Adipocyte (in vitro differentiated cells): Measurements from ENCODE around the gene AGBL3.

Experiments
- DNase-seq: peaks from one replicate; pipeline ENCODE4 v3.0.0-alpha.2; 2015; ENCODE audit warnings: low read depth
- H3K27me3 ChIP-seq: replicated peaks from 2 replicates; pipeline ENCODE4 v1.7.0; 2013; ENCODE audit warnings: mild to moderate bottlenecking, low read length, moderate library complexity; ENCODE audit not compliant: control insufficient read depth, insufficient read depth
- H3K36me3 ChIP-seq: 2 replicates; pipeline ENCODE4 v1.7.0; 2013; ENCODE audit warnings: low read length, mild to moderate bottlenecking, moderate library complexity; ENCODE audit not compliant: control insufficient read depth, insufficient read depth, severe bottlenecking
- H3K4me1 ChIP-seq: 2 replicates; pipeline ENCODE4 v1.7.0; 2013; ENCODE audit warnings: mild to moderate bottlenecking, low read length, moderate library complexity; ENCODE audit not compliant: control insufficient read depth, insufficient read depth
- H3K4me3 ChIP-seq: 2 replicates; pipeline ENCODE4 v1.7.0; 2013; ENCODE audit warnings: mild to moderate bottlenecking, low read length, moderate library complexity
- H3K9ac ChIP-seq: 2 replicates; pipeline ENCODE4 v1.7.0; 2013; ENCODE audit warnings: mild to moderate bottlenecking, low read length, moderate library complexity
- H3K9me3 ChIP-seq: 2 replicates; pipeline ENCODE4 v1.7.0; 2013; ENCODE audit warnings: mild to moderate bottlenecking, low read length, moderate library complexity; ENCODE audit not compliant: control insufficient read depth

The AGBL3 gene

DNA sequence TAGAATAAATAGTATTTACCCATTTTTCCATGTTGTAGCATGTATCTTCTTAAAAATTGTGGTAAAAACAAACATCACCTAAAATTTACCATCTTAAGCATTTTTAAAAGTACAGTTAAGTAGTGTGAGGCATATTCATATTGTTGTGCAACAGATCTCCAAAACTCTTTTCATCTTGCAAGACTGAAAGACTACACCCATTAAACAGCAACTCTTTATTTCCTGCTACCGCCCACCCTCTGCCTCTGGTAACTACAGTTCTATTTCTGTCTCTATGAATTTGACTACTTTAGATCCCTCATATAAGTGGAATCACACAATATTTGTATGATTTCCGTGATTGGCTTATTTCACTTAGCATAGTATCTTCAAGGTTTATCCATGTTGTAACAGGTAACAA, 40.0 kb upstream of the AGBL3 start:
- Histone ChIP-seq H3K9ac (no peak overlapping the region), H3K4me1 (peaks cover 48% of the 10 kb centered on the region), H3K36me3 (peaks cover 69% of the 10 kb centered on the region), H3K9me3 (no peaks in the 10 kb centered on the region), H3K27me3 (no peaks in the 10 kb centered on the region), H3K4me3 (no peak overlapping the region)
- DNase-seq: peak; percentile 82

DNA sequence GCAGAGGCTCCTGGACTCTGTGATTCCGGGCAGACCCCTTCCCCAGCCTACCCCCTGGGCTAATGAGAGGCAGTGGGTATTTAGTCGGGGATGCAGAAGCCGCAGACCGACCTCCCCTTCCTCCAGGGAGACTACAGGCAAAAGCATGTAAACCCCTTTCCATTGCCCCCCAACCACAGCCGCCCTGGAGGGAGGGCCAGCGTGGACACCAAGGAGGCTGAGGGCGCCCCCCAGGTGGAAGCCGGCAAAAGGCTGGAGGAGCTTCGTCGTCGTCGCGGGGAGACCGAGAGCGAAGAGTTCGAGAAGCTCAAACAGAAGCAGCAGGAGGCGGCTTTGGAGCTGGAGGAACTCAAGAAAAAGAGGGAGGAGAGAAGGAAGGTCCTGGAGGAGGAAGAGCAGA, 39.0 kb upstream of the AGBL3 start:
- peaks cover 73% of the 10 kb centered on the region for H3K36me3 ChIP-seq
- H3K4me1 ChIP-seq: peaks cover 38% of the 10 kb centered on the region
- no peak for DNase-seq
- H3K4me3 ChIP-seq: no peak overlapping the region
- H3K9ac ChIP-seq: no peak overlapping the region
- H3K9me3 ChIP-seq: no peaks in the 10 kb centered on the region
- no peaks in the 10 kb centered on the region for H3K27me3 ChIP-seq

DNA sequence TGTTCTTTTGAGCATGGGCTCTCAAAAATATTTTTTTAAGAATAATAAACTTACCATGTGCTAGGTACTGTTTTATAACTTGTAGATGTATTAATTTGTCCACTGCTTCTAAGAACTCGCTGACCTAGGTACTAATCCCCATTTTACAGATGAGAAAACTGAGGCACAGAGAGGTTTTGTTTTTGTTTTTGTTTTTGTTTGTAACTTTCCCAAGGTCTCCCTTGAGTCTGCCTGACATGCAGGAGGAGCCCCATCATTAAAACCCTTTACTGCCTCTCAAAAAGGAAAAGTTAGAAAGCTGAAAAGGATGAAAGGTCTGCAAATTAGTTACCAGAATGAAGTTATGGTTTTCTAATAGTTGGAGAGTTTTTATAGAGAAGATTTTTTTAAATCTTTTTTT, 38.5 kb upstream of the AGBL3 start:
- DNase-seq: no peak
- Histone ChIP-seq H3K36me3 (peaks cover 73% of the 10 kb centered on the region), H3K9me3 (no peaks in the 10 kb centered on the region), H3K9ac (no peak overlapping the region), H3K4me1 (peaks cover 38% of the 10 kb centered on the region), H3K4me3 (no peak overlapping the region), H3K27me3 (no peaks in the 10 kb centered on the region)

DNA sequence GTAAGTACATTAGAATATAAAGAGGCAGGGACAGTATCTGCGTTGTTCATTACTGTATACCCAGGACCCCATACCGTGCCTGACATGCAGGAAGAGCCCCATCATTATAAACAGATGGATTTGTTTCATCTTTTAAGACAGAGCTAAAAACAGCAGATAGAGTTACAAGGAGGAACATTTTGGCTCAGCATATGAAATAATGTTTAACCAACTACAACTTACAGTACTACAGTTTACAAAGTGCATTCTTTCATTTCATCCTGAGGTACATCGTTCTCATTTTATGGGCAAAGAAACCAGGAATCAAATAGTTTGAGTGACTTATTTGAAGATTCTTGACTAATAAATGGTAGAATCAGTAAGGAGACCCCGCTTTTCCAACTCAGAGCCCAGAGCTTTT, 38.1 kb upstream of the AGBL3 start:
- H3K9ac ChIP-seq: peak overlapping the region; percentile 78
- H3K36me3 ChIP-seq: peaks cover 75% of the 10 kb centered on the region
- DNase-seq: peak; percentile 45
- H3K4me3 ChIP-seq: no peak overlapping the region
- no peaks in the 10 kb centered on the region for H3K27me3 ChIP-seq
- peaks cover 38% of the 10 kb centered on the region for H3K4me1 ChIP-seq
- no peaks in the 10 kb centered on the region for H3K9me3 ChIP-seq

DNA sequence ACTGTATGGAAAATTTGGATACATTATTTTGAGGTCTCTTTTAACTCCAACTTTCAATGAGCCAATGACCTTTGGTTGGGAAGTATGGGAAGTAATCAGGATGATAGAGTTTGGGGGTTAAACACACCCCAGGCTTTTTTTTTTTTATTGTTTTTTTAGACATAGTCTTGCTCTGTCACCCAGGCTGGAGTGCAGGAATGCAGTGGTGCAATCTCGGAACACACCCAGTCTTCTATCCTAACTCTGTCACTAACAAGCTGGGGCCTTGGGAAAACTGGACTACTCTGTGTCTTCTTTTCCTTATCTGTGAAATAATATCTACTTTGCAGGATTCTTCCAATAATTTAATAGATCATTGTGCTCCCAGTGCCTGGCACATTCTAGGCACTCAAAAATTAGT, 37.6 kb upstream of the AGBL3 start:
- H3K4me3 ChIP-seq: peak overlapping the region; percentile 25
- peak; percentile 76 for DNase-seq
- H3K4me1 ChIP-seq: peaks cover 38% of the 10 kb centered on the region
- H3K36me3 ChIP-seq: peaks cover 75% of the 10 kb centered on the region
- no peaks in the 10 kb centered on the region for H3K27me3 ChIP-seq
- no peaks in the 10 kb centered on the region for H3K9me3 ChIP-seq
- H3K9ac ChIP-seq: peak overlapping the region; percentile 78

DNA sequence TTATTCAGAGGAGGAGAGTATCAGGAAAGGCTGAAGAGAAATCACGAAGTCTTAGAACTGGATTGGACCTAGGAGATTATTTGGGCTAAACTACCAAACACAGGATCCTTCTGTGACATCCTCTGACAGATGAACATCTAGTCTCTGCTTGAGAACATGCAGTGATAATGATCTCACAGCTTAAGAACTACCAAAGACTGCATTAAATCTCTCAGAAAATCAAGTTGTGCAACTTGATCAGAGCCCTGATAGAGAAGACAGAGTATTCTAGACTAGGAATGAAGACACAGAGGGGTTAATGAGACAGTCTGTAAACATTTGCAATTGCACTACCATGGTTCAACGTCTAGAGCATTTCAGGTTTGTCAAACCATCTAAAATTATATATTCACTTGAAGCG, 37.1 kb upstream of the AGBL3 start:
- DNase-seq: peak; percentile 39
- peaks cover 75% of the 10 kb centered on the region for H3K36me3 ChIP-seq

DNA sequence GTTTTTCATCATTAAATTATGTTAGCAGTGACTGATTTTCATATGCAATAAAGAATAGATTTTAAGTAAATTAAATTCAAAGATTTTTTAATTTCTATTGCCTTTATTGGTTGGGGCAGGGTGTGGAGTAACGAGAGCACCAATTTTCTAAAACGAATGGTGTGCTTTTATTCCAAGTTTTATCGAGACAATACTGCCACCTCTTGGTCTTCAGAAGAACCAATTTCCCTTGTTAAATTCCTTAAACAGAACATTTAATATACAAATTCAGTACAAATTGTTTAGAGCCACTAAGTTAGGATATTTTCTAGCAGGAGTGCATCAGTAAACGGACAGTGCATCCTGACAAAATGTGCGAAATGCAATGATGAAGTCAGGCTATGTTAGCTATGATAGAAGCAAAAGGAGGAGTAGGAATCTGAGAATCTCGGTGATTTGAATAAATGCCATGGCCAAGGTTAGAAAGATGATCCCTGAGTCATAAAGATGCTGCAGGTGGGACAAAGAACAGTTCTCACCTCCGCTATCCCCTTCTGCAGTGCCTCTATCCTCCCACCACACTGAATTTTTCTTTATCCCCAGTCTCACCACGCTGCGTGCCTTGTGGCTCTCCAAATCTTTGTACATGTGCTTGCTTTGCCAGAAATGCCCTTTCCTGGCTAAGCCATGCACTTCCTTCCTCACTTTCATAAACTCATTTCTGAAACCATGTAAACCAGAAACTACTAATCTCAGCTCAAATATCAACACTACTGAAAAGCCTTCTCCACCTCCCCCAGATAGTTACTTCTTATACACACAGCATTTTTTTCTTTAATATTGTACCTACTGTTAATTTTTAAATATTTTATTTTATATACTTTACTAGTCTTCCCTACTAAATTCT, 31.9 kb upstream of the AGBL3 start:
- Histone ChIP-seq H3K9ac (peak overlapping the region; percentile 37), H3K9me3 (no peaks in the 10 kb centered on the region), H3K27me3 (no peaks in the 10 kb centered on the region), H3K4me1 (peaks cover 9% of the 10 kb centered on the region), H3K4me3 (no peak overlapping the region), H3K36me3 (peaks cover 98% of the 10 kb centered on the region)
- peak; percentile 77 for DNase-seq

More for the DNA sequence above, 37.1 kb upstream of the AGBL3 start:
- H3K9me3 ChIP-seq: no peaks in the 10 kb centered on the region
- H3K4me1 ChIP-seq: peaks cover 38% of the 10 kb centered on the region
- H3K9ac ChIP-seq: peak overlapping the region; percentile 78
- H3K4me3 ChIP-seq: peak overlapping the region; percentile 25
- no peaks in the 10 kb centered on the region for H3K27me3 ChIP-seq

DNA sequence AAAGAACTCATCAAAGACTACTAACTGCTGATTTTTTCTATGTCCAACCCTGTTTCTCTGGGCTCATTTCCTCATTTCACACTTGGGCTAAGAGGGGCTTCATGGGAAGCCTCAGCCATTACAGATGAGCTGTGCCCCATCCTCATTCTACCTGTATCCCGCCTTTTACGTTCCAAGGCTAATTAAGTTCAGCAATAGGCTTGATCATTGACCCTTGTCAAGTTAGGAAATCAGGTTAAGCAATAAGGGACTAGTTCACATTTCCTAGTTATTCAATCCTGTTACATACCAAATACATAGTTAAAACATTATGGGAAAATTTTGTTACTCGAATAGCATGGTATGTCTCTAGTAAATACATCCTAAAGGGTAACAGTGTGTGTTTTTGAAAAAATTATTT, 29.3 kb upstream of the AGBL3 start:
- peaks cover 98% of the 10 kb centered on the region for H3K36me3 ChIP-seq
- no peak overlapping the region for H3K9ac ChIP-seq
- DNase-seq: no peak
- H3K4me1 ChIP-seq: peaks cover 9% of the 10 kb centered on the region
- H3K27me3 ChIP-seq: no peaks in the 10 kb centered on the region
- no peak overlapping the region for H3K4me3 ChIP-seq
- no peaks in the 10 kb centered on the region for H3K9me3 ChIP-seq

DNA sequence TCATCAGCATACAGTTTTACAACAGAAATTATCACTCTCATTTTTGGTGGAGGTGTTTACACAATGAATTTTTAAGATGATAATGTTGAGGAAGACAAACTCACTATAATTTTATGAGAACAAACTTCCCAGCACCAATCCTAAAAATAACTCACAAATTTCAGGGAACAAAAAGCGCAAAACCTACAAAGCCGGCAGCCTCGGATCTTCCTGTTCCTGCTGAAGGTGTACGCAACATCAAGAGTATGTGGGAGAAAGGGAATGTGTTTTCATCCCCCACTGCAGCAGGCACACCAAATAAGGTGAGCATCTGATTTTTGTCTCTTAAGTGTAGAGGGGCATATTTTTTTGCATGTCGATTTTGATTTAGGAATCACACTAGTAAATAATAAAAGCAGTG, 26.5 kb upstream of the AGBL3 start:
- Histone ChIP-seq H3K4me3 (no peak overlapping the region), H3K4me1 (peaks cover 26% of the 10 kb centered on the region), H3K36me3 (peaks cover 99% of the 10 kb centered on the region), H3K9ac (no peak overlapping the region), H3K9me3 (no peaks in the 10 kb centered on the region), H3K27me3 (no peaks in the 10 kb centered on the region)
- DNase-seq: no peak

DNA sequence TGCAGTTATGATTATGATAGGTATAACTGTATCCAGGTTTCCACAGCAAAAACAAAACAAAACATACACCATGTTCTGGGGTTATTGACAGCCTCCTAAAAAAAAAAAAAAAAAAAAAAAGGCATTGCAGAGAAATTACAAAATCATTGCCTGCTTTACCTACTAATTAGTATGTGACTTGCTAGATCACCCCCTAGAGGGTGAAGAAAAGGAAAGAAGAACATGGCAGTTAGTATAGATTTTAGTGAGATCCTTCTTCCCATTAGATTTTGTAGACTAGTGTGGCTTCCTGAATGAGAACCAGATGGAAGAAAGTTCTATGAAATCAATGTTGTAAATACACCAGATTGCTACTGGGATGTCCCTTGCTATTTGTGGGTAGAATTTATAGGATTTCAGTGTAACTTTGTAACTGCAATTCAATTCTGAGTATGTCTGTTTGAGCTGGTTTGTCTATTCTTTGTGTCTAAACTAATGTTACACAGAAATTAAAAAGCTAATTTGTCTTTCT, 24.0 kb upstream of the AGBL3 start:
- peak; percentile 28 for DNase-seq
- H3K4me1 ChIP-seq: peaks cover 38% of the 10 kb centered on the region
- H3K36me3 ChIP-seq: peaks cover 99% of the 10 kb centered on the region
- H3K9me3 ChIP-seq: no peaks in the 10 kb centered on the region
- no peak overlapping the region for H3K4me3 ChIP-seq
- peak overlapping the region; percentile 45 for H3K9ac ChIP-seq
- no peaks in the 10 kb centered on the region for H3K27me3 ChIP-seq

DNA sequence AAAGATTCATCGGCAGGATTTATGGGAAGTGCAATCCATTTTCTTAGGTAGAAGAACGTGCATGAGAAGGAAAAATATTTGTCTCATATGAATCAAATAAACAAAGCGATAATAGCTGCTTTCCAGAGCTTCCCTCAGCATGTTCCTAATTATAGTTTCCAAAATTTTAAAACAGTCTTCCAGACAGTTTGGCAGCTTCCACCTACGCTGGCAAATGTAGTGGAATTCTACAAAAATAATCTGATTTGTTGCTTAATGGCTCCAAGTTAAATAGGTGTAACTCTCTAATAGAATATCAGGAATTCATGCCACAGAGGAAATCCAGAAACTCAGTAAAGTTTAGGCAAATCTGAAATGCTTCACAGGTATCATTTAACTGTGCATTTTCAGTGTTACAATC, 23.3 kb upstream of the AGBL3 start:
- peaks cover 97% of the 10 kb centered on the region for H3K36me3 ChIP-seq
- peak overlapping the region; percentile 45 for H3K9ac ChIP-seq

More for the DNA sequence above, 23.3 kb upstream of the AGBL3 start:
- H3K9me3 ChIP-seq: no peaks in the 10 kb centered on the region
- no peaks in the 10 kb centered on the region for H3K27me3 ChIP-seq
- no peak for DNase-seq
- H3K4me3 ChIP-seq: no peak overlapping the region
- H3K4me1 ChIP-seq: peaks cover 42% of the 10 kb centered on the region
